Activated T-cell treated with anti-CD3 and anti-CD28 coated beads, Interleukin-2, amount 50 U/mL, for 48 hours (primary cell): ENCODE results near the gene DOCK6.
A peak's percentile ranks its signal among the peaks of the same experiment; 100 is the strongest.

ENCODE experiments used
- DNase-seq, 2 experiments: peaks; one replicate each; pipeline ENCODE4 v3.0.0-alpha.2; 2020

DOCK6 gene

DNA sequence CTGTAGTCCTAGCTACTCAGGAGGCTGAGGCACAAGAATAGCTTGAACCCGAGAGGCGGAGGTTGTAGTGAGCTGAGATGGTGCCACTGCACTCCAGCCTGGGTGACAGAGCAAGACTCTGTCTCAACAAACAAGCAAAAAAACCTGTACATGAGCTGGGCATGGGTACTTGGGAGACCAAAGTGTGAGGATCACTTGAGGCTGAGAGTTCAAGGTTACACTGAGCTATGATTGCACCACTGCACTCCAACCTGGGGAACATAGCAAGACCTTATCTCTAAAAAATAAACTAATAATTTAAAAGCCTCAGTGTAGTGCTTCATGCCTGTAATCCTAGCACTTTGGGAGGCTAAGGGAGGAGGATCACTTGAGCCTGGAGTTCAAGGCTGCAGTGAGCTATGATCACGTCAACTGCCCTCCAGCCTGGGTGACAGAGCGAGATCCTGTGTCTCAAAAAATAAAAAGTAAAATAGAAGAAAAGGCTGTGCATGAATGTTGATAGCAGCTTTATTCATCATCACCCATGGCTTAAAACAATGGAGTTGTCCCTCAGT, 12.3 kb upstream of the DOCK6 start:
- no peak for DNase-seq

DNA sequence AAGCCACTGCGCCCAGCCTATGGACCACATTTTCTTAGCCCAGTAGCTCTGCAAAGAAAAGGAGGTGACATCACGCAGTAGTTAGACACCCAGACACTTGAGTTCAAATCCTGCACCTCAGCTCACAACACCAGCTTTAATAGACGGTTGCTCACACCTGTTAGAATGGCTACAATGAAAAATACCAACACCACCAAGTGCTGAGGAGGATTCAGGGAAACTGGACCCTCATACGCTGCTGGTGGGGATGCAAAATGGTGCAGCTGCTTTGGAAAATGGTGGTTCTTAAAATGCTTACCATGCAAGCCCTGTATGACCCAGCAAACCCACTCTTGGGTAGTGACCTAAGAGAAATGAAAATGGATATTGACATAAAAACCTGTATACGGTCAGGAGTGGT, 11.7 kb upstream of the DOCK6 start:
- no peak for DNase-seq

DNA sequence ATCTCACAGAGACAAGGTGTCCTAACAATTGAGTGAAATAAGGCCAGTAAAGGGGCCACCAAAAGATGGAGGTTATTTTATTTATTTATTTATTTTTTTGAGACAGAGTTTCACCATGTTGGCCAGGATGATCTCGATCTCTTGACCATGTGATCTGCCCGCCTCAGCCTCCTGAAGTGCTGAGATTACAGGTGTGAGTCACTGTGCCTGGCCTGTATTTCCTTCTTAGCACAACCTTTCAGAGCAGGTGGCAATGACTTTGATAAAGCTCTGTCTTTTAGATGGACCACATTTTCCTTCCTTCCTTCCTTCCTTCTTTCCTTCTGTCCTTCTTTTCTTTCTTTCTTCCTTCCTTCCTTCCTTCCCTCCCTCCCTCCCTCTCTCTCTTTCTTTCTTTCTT, 11.0 kb upstream of the DOCK6 start:
- no peak for DNase-seq

DNA sequence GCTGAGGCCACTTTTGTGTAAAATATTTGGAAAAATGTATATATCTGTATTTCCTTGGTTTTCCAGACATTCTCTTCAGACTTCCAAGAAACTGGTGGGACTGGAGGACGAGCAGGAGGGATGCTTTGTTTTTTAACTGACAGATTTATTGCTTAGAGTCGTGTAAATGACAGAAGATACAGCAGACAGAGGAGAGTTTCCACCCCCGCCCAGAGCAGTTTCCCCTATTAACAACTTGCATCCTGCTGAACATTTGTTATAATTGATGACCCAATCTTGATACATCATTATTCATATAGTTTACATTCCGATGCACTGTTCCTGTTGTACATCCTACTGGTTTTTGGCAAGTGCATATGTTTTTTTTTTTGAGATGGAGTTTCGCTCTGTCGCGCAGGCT, 7.1 kb upstream of the DOCK6 start:
- no peak for DNase-seq

DNA sequence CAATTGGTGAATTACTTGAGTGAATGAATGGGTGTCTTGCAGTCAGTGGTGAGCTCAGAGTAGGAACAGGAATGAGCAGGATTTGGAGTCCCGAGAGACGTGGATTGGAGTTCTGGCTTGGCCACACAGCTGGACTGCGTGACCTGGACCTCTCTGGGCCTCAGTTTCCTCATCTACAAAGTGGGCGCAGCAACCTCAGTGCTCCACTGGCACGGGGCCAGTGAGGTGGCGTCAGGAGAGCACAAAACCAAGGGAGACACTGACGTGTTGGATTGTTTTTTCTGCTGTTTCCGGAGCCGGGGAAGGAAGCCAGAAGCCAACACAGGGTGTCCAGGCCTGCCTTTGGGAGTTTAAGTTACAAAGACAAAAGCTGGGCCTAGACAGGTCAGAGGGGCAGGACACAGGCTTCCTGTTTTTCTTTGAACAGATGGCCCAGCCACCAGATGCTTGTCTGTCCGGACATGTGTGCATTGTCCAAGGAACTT, 6.5 kb upstream of the DOCK6 start:
- DNase-seq: no peak

DNA sequence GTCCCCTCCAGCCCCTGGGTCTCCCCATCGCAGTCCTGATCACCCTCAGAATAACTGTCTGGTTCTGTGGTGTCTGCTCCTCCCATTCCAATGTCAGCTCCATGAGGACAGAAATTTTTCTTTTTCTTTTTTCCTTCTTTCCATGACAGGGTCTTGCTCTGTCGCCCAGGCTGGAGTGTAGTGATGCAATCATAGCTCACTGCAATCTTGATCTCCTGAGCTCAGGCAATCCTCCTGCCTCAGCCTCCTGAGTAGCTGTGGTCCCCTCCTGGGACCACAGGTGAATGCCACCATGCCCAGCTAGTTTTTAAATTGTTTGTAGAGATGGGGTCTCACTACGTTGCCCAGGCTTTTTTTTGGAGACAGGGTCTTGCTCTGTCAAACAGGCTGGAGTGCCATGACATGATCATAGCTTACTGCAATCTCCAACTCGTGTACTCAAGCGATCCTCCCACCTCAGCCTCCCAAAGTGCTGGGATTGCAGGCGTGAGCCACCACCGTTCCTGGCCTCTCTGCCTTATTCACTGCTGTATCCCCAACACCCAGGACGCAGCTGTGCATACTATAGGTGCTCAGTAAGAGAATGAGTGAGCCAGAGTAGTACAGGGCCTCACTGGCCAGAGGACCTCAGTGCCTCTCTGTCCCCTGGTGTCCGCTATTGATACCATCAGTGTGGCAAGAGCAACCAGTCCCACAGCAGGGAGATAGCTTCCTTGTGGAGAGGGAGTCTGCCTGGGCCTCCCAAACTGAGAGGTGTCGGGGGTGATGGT, 5.2 kb upstream of the DOCK6 start:
- DNase-seq: no peak

DNA sequence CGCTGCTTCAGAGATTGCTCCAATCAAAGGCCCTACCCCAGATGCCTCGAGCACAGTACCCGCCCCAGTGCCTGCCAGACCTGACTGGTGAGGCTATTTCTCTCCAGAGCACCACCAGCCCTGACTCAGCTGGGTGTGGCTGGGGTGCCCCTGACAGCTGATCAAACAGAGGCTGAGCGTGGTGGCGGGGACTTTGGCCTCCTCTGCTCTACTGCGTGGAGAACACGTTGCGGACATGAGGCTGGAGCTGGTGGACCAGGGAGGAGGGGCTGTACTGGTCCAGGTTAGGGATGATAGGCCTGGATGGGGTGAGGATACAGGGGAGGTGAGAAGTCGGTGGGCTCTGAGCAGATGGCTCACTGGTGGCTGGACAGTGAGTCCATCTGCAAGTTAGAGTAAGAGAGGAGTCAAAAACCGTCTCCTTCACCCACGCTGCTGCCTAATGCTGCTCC, 3.5 kb upstream of the DOCK6 start:
- DNase-seq: no peak

DNA sequence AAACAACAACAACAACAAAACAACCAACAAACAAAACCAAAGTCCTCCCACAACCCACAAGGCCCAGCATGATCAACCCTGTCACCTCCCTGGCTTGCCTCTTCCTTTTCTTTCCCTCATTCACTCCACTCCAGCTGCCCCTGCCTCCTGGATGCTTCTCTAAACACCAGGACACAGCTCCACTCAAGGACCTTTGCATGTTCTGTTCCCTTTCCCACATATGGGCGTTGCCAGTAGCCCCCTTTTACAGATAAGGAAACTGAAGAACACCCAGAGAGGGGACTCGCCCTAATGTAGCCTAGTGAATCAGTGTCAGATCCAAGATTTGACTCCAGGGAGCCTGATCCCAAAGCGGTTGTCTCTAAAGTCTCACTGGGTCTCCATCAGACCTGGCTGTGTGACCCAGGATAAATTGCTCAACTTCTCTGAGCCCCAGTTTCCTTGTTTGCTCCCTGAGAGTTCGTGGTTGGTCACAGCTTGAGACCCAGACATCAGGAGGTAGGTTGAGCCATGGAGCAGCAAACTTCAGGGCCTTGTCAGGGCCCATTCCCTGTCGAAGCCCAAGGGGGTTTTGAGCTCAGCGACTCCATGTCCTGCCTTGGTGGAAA, 3.0 kb upstream of the DOCK6 start:
- no peak for DNase-seq

DNA sequence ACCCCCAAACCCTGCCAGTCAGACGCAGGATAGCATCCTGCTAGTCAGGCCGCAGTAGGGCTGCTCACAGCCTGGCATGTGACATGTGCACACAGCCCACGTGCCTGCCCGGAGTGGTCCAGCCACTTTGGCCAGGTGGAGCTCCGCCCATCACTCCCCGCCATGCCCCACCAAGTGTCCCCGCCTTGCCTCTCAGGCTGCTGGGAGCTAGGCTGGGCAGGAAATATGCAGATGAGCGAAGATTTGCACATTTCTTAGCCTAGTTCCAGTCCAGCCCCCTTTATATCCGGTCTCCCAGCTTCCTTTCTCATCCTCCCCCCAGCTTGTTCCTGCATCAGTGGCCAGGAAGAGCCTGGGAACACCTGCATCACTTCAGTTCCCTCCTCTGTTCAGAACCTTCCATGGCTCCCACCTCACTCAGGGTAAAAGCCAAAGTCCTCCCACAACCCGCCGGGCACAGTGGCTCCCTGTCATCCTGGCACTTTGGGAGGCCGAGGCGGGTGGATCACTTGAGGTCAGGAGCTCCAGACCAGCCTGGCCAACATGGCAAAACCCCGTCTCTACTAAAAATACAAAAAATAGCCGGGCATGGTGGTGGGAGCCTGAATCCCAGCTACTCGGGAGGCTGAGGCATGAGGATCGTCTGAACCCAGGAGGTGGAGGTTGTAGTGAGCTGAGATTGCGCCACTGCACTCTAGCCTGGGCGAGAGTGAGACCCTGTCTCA, 2.3 kb upstream of the DOCK6 start:
- no peak for DNase-seq

DNA sequence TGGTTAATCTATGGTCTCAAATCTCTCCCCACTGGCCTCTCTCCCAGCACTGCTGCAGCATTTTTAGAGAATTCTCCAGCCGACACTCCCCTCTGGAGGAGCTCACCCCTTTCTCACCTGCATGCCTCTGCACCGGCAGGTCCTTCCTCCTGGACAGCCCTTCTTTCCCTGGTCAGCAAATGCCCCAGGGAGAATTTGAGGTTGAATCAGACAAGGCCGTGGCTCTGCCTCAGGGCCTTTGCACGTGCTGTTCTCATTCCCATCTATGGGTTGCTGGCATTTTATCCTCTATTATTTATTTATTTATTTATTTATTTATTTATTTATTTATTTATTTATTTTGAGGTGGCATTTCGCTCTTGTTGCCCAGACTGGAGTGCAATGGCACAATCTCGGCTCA, 1.4 kb upstream of the DOCK6 start:
- DNase-seq: no peak

DNA sequence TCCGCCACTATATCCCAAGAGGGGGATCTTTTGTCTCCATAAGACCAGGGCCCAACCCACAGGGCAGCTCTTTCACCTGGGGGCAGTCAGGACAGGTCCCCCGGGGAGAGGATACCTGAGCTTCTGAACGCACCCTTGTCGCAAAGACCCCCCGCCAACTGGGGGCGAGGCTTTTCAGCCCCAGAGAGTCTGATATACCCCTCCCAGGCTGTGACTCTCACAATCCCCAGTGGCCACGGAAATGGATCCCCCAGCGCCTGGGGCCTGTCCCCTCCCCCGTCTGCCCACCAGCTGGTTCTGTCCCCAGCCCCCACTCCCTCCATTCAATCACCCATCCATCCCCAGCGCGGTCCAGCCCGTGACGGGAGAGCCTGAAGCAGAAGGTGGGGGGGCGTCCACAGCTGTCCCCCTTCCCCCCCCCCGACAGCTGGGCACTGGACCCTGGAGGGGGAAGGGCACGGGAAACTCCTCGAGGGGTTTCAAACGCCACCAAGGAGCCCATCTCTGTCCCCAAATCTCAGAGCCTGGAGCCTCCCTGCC, 823 bp downstream of the DOCK6 start:
- DNase-seq: no peak

DNA sequence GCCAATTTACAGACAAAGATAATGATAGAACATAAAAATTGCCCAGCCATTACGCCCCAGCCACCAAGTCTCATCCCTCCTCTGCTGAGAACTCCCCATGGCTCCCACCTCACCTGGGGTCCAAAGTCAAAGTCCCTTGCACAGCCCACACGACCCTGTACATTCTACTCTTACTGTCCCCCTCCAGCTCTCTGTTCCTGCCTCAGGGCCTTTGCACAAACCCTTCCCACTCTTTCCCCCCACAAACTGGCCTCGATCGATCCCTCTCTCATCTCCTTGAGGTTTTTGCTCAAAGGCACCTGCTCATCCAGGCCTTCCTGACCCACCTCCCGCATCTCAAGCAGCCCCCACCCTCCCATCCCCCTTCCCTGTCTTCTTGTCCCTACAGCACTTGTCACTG, 1.3 kb downstream of the DOCK6 start:
- no peak for DNase-seq

DNA sequence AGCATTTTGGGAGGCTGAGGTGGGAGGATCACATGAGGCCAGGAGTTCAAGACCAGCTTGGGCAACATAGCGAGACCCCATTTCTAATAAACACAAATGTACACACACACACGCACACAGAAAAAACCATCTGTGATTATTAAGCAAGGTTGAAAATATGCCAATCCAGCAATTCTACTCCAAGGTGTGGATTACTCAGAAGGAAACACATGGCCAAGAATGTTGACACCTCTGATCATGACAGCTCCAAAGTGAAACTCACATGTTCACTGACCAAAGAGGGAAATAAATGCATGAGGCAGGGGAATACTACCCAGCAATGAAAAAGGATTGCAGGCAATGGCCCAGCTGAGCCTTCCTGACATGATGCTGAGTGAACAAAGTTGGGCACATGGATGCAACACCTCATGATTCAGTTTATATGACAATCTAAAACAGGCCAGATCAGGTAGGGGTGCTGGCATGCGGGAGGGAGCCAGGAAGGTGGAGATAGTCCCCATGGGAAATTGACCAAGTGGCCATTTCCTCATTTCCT, 4.4 kb downstream of the DOCK6 start:
- no peak for DNase-seq

DNA sequence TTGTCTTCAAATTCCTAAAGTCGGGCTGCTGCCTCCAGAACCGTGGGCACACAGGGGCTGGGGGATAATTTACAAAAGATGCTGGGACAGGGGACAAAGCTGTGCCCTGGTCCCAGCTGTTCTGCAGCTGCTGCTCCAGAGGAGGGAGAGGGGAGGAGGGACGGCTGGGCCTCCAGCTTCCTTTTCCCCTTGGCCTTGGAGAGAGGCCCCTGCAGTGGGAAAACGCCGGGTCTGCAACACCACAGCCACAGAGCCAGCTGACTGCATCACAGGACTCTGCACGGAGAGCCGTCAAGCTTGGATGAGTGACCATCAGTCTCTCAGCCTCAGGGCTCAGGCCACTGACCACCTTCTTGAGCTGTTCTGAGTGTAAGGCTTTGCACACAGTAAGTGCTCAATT, 6.1 kb downstream of the DOCK6 start:
- DNase-seq: no peak

DNA sequence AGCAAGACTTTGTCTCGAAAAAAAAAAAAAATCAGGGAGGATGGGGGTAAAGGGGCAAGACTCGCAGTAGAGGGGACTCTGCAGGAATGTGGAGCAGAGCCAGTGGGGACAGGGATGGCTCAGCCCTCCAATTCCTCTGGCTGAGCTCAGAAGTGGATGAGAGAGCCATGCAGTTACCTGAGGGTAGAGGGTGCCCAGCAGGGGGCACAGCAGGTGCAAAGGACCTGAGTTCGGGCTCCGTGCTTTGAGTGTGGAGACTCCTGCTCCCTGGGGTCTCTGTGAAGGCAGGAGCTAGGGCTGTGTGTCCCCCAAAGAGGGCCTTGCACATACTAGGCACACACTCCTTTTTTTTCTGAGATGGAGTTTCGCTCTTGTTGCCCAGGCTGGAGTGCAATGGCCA, 7.7 kb downstream of the DOCK6 start:
- DNase-seq: peak in 1 of 2 experiments; percentile 26

DNA sequence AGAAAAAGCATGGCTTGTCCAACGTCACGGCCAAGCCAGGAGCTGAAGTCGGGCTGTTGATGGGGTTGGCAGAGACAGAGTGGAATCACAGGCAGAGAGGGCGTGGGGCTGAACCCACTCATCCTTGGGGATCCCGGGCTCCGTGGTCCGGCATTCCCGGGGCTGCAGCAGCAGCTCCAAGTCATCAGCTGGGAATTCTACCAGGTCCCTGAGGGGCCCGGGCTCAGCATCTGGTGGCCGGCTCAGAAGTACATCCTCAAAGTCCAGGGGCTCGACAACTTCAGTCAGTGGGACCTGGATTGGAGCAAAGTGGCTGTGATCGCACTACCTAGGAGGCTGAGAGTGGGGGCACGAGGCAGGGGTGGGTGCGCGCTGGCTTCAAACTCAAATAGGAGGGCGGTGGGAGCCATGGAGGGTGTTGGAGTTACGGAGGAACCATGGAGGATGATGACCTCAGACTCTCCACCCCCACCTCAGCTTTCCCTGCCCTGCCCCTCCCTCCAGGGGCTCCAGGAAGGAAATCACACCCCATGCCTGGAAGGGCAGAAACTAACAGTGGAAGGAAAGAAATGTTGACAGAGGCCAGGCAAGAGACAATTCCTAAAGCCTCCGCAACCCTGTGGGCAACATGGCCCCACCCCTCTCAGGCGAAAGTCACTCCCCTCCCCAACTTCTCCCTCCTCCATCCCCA, 9.5 kb downstream of the DOCK6 start:
- DNase-seq: no peak

DNA sequence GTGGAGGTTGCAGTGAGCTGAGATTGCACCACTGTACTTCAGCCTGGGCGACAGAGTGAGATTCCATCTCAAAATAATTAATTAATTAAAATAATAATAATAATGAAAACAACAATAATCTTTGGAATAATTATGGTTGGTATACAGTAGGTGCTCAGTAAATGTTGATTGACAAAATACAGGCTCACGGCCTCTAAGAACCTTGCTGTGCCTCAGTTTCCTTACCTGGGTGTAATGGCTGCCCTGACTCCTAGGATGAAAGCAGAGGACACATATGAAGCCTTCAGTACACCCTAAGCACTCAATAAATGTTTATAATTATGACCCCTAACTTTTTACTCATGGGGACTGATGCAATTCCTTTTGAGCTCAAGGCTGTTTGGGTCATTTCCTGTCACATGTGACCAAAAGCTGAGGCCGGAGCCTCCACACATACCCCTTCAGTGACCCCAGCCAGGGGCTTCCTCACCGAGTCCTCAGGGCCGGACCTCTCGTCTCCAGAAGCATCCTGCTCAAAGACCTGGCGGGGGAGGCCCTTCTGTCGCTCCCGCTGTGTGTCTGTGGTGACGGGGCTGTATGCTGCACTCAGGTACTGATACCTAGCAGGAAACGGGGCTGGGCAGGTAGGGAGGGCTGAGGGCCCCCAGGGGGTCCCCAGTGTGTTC, 10.5 kb downstream of the DOCK6 start:
- DNase-seq: no peak

DNA sequence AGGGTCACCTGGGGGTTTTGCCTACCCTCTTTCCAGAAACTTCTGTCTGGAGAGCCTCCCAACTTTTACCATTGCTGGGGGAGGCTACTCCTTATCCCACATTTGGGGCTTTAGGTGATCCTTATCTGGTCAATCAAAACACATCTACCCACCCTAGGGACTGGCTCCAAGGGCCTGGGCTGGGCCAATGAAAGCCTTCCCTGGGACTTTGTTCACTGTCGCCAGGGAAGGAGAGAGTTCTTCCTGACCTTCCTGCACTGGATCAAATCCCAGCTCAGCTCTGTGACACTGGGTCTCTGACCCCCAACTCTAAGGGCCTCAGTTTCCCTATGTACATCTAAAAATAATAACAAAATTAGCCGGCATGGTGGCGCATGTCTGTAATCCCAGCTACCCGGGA, 11.1 kb downstream of the DOCK6 start:
- DNase-seq: no peak

DNA sequence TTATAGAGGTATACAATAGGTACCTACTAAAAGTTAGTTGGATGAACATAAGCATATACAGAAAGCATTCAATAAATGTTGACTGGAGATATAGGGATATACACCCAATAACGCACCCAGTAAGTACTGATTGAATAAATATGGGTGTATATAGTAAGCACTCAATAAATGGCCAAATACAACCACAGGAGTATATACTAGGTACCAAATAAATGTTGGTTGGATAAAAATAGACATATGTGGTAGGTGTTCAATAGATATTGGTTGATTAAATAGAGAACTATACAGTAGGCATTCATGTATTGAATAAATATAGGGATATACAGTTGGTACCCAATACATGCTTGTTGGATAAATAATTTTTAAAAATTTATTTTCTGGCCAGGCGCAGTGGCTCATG, 13.5 kb downstream of the DOCK6 start:
- no peak for DNase-seq

DNA sequence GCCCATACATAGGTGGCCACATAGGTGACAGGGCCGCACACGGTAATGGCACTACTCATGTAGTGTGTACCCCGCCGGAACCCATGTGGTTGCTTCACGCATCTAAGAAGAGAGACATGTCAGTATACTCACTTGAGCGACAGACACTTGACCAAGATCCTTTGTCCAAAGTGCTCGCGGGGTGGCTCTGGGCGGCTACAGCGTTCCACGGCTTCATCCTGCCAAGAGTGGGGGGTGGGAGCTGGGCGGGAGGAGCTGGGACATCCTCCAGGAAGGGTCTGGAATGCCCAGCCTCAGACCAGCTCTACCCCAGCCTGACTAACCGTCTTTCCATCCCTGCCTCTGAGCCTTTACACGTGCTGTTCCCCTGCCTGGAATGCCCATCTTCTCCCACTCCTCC, 14.4 kb downstream of the DOCK6 start:
- DNase-seq: no peak

DNA sequence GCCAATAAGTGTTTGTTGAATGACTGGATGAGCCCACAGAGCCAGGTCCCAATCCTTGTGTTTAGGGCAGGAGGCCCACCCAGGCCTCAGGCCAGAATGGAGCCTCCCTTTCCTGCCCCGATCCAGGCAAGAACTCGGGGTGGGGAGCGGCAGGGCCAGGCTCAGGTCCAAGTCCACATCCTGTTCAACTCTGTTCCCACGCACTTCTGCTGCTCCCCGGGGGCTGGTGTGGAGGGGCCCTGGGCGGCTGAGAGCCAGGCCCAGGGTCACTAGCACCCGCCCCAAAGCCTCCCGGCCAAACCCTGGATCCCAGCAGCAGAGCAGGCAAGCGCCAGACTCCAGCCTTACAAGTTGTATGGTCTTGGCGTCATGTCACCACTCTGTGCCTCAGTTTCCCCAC, 14.9 kb downstream of the DOCK6 start:
- DNase-seq: no peak

DNA sequence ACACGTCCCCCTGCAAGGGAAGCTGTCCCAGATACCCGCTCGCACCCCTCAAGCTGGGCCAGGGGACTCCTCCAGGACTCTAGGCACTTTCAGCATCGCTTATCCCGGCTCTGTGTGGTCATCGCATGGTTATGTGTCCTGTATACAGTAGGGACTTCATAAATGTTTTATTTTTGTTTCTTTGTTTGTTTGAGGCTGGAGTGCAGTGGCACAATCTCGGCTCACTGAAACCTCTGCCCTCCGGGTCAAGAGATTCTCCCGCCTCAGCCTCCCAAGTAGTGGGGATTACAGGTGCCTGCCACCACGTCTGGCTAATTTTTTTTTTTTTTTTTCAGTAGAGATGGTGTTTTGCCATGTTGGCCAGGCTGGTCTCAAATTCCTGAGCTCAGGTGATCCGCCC, 15.4 kb downstream of the DOCK6 start:
- DNase-seq: no peak
